Stomach smooth muscle (tissue), 2 donors: Measurements from ENCODE around the gene PIGB.
"Not testable (repeated sequence)": the region's sequence is repeated elsewhere in the genome, so short reads cannot be mapped to it uniquely, and the experiment has no call there.

ENCODE experiments used
- H3K27ac ChIP-seq: one replicate; pipeline ENCODE4 v1.7.0; 2013; ENCODE audit warnings: mild to moderate bottlenecking, low read length, inconsistent platforms
- H3K27me3 ChIP-seq, 2 donors: one replicate each; pipeline ENCODE4 v1.7.0; 2013; ENCODE audit warnings: low read length in 2 of 2; ENCODE audit not compliant: insufficient read depth in 2 of 2, control insufficient read depth in 1 of 2
- H3K36me3 ChIP-seq, 2 donors: one replicate each; pipeline ENCODE4 v1.7.0; 2013; ENCODE audit warnings: low read length in 2 of 2; ENCODE audit not compliant: control insufficient read depth in 2 of 2, insufficient read depth in 2 of 2
- H3K4me1 ChIP-seq: one replicate; pipeline ENCODE4 v1.7.0; 2013; ENCODE audit warnings: low read length; ENCODE audit not compliant: control insufficient read depth, insufficient read depth
- H3K4me3 ChIP-seq, 2 donors: one replicate each; pipeline ENCODE4 v1.7.0; 2013; ENCODE audit warnings: low read length in 2 of 2
- H3K9ac ChIP-seq, 2 donors: one replicate each; pipeline ENCODE4 v1.7.0; 2013; ENCODE audit warnings: low read length in 2 of 2, mild to moderate bottlenecking in 1 of 2
- H3K9me3 ChIP-seq, 2 donors: one replicate each; pipeline ENCODE4 v1.7.0; 2013; ENCODE audit warnings: low read length in 2 of 2; ENCODE audit not compliant: control insufficient read depth in 2 of 2
- donor health status: healthy.
- donor health status: Pancreatic carcinoma.

The PIGB gene

DNA sequence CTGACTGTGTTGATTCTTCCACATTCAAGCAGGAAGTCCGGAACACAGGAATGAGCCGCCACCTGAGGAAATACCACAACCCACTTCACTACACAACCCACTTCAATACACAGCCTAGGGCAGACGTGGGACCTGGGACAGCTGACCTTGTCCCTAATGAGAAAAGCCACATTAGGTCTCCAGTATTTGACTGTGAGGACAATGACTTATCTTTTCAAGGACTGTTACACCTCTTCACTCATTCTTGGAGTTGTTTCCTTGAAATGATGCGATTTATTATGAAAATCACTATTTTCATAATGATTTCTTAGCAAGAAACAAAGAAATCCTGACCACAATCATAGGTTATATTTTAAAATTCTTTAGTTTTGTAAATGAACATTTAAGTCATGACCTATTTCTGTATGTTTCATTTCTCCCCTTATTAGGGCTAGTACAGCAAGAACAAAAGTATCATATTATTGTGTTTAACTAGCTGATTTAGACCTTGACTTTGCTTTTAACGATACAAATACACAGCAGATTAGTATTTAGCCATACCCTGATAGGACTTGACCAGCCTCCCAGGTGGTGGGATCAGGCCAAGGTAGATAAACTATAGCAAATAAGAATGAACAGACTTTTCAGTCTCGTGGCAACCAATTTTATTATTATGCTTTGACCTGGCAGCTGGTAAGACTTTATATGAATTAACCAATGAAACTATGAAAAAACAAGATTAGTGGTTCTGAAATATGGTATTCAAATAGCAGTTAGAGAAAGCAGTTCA is 35.5 kb upstream of the PIGB start:
- Histone ChIP-seq H3K4me3 (no peak overlapping the region), H3K4me1 (peaks cover 8% of the 10 kb centered on the region), H3K9me3 (no peaks in the 10 kb centered on the region), H3K9ac (no peak overlapping the region), H3K36me3 (no peaks in the 10 kb centered on the region), H3K27me3 (no peaks in the 10 kb centered on the region), H3K27ac (no peak overlapping the region)

- Histone ChIP-seq H3K27me3 (no peaks in the 10 kb centered on the region), H3K27ac (no peak overlapping the region), H3K4me1 (peaks cover 13% of the 10 kb centered on the region)
These were observed 34.6 kb upstream of the PIGB start for GRCh38 chr15:55284426-55284825.

DNA sequence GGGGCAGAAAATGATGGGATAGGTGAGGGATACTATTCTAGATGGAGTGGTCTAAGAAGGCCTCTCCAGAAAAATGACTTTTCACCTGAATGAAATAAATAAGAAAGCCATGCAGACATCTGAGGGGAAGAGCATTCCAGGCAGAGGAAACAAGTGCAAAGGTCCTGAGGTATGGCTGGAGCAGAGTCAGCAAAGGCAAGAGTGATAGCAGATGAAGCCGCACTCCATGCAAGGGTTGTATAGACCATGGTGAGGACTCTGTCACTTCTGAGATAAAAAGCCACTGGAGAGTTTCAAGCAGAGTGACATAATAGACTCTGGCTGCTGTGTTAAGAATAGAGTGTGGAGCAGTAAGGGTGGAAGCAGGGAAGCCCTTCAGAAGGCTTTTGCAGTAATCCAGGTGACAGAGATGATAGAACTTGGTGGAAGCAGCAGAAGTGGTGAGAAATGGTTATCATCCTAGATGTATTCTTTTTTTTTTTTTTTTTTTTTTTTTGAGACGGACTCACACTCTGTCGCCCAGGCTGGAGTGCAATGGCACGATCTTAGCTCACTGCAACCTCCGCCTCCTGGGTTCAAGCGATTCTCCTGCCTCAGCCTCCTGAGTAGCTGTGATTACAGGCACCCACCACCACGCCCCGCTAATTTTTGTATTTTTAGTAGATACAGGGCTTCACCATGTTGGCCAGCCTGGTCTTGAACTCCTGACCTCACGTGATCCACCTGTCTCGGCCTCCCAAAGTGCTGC is 32.4 kb upstream of the PIGB start:
- H3K9me3 ChIP-seq, H3K4me3 ChIP-seq, H3K27ac ChIP-seq, H3K9ac ChIP-seq, H3K36me3 ChIP-seq, H3K27me3 ChIP-seq: not testable (repeated sequence)
- peaks cover 13% of the 10 kb centered on the region for H3K4me1 ChIP-seq

More at GRCh38 chr15:55284426-55284825, 34.6 kb upstream of the PIGB start:
- Histone ChIP-seq H3K9ac (no peak overlapping the region), H3K9me3 (no peaks in the 10 kb centered on the region), H3K4me3 (no peak overlapping the region), H3K36me3 (no peaks in the 10 kb centered on the region)

DNA sequence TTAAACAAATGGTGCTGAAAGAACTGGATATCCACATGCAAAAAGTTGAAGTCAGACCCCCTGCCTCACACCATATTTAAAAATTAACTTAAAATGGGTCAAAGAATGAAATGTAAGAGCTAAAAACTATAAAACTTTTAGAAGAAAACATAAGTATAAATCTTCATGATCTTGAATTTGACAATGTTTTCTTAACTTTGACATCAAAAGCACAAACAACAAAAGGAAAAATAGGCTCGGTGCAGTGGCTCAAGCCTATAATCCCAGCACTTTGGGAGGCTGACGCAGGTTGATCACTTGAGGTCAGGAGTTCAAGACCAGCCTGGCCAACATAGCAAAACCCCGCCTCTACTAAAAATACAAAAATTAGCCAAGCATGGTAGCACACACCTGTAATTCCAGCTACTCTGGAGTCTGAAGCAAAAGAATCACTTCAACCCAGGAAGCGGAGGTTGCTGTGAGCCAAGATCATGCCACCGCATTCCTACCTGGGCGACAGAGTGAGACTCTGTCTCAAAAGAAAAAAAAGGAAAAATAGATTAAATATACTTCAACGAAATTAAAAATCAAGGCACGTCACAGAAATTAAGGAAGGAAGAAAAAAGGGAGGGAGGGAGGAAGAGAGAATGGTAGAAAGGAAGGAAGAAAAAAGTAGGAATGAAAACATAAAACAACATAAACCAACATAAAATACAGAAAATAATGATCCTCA is 30.9 kb upstream of the PIGB start:
- Histone ChIP-seq H3K27me3 (no peaks in the 10 kb centered on the region), H3K9ac (peak overlapping the region; percentile 91 to 98), H3K4me1 (peaks cover 8% of the 10 kb centered on the region), H3K36me3 (no peaks in the 10 kb centered on the region), H3K4me3 (peak overlapping the region; percentile 91 to 95), H3K9me3 (no peaks in the 10 kb centered on the region), H3K27ac (no peak overlapping the region)

GRCh38 chr15:55289011-55289745 is 29.8 kb upstream of the PIGB start:
- H3K27ac ChIP-seq, result peak overlapping the region; percentile 86

DNA sequence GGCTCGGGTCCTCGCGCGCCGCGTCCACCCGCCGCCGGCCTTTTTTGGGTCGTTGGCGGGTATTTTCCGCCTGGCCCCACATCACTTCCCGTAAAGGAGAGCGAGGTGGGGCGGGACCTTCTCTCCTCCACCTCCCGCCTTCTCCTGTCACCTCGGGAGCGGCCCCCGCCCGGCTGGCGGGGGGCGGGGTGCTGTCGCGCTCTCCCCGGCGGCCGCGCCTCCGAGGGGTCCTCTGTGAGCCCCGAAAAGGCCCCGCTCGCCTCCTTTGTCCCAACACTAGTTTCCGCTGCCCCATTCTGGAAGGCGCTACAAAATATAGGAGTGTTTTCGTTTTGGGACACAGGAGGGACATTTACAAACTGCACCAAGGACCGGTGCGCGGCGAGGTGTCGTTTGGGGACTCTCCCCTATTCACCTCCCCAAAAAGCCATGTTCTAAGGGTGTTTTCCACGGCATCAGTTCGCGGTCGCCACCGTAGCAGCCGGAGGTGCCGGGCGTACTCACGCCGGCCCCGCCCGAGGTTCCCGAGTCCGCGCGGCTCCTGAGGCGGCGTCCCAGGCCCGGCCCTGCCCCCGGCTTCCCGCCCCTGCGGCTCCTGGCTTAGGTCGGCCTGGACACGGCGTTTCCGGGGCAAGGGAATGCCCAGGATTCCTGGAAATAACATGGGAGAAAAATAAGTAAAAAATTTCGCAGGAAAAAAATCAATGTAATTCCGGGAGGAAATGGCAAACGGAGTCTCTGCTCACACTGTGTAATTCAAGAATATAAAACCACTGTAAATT is 29.1 kb upstream of the PIGB start, which contains the start of gene RAB27A:
TSS of gene RAB27A (minus strand) at position 68 of the 782 bp plus-strand sequence. CDS start 54,879 bp downstream, outside the sequence.
- Histone ChIP-seq H3K27me3 (no peaks in the 10 kb centered on the region), H3K27ac (peak within 1 kb of the TSS; percentile 86), H3K4me3 (peak within 1 kb of the TSS; percentile 91 to 95), H3K9me3 (no peaks in the 10 kb centered on the region), H3K9ac (peak within 1 kb of the TSS; percentile 91 to 98), H3K4me1 (peaks cover 8% of the 10 kb centered on the region), H3K36me3 (no peaks in the 10 kb centered on the region)

More at GRCh38 chr15:55289011-55289745, 29.8 kb upstream of the PIGB start:
- Histone ChIP-seq H3K4me1 (peaks cover 8% of the 10 kb centered on the region), H3K36me3 (no peaks in the 10 kb centered on the region), H3K27me3 (no peaks in the 10 kb centered on the region), H3K9me3 (no peaks in the 10 kb centered on the region), H3K9ac (peak overlapping the region; percentile 91 to 98), H3K4me3 (peak overlapping the region; percentile 91 to 95)

DNA sequence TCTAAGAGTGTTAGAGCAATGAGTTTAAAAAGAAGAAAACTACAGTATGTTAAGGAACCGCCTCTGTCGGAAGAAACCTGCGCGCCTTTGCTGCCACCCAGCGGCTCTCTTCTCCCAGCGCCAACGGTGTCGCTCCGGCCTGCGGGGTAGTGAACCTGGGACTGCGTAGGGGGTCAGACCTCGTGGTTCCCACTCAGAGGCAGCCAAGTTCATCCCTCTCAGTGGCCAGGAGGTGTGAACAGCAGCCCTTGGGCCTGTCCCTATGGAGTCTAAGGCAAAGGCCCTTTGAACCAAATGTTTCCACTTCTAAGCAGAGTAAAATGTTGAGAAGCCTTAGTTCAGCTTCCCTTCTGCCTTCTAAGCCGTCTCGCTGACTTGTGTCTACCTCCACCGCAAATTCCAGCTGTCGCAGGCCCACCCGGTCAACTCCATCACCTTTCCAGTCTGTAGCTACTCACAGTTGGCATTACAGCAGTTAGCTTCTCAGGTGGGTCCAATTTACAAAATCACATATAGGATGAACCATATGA is 28.4 kb upstream of the PIGB start:
- no peaks in the 10 kb centered on the region for H3K27me3 ChIP-seq
- H3K9ac ChIP-seq, result peak overlapping the region; percentile 91 to 98
- peak overlapping the region; percentile 91 to 95 for H3K4me3 ChIP-seq
- H3K4me1 ChIP-seq, result peaks cover 8% of the 10 kb centered on the region
- no peaks in the 10 kb centered on the region for H3K36me3 ChIP-seq
- H3K27ac ChIP-seq, result peak overlapping the region; percentile 86
- no peaks in the 10 kb centered on the region for H3K9me3 ChIP-seq

DNA sequence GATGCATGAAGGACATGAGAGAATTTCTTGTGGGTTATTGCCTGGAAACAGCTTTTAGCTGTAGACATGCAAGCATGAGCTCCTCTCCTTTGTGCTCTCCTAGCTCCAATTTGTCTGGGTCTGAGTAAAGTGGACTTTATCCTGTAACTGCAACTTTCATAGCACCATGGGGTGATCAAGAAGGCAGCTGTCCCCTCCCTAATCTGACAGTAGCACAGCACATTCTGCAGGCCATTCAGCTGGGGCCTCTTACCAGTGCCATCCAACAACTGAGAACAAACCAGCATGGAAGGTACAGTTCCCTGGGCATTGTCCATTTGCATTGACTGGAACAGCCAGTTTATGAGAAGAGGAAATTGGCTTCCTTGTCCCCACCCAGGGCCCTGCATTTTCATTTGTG is 21.7 kb upstream of the PIGB start:
- H3K4me1 ChIP-seq, result no peaks in the 10 kb centered on the region
- H3K9ac ChIP-seq, result no peak overlapping the region
- no peak overlapping the region for H3K27ac ChIP-seq
- H3K36me3 ChIP-seq, result no peaks in the 10 kb centered on the region
- H3K27me3 ChIP-seq, result no peaks in the 10 kb centered on the region
- no peaks in the 10 kb centered on the region for H3K9me3 ChIP-seq
- H3K4me3 ChIP-seq, result no peak overlapping the region

GRCh38 chr15:55302801-55303200 is 16.2 kb upstream of the PIGB start:
- not testable (repeated sequence) for H3K27ac ChIP-seq, H3K36me3 ChIP-seq, H3K9me3 ChIP-seq, H3K4me3 ChIP-seq, H3K4me1 ChIP-seq, H3K27me3 ChIP-seq, H3K9ac ChIP-seq
